Erythroblast (primary cell): Measurements from ENCODE around the gene WDR88.

Experiments
- GATA1 ChIP-seq: IDR thresholded peaks from 2 replicates; pipeline ENCODE4 v1.6.1; 2011; ENCODE audit warnings: low read depth, mild to moderate bottlenecking, control low read depth, low read length, moderate library complexity
- POLR2A ChIP-seq: IDR thresholded peaks from 2 replicates; pipeline ENCODE4 v1.6.1; 2011; ENCODE audit warnings: mild to moderate bottlenecking, low read length

GRCh38 chr19:33147538-33147937, 15.6 kb downstream of the WDR88 start:
- no peak for TF ChIP-seq POLR2A
- TF ChIP-seq GATA1: no peak
